Esophagus muscularis mucosa (tissue), 4 donors: ENCODE data around the gene TEX12.

Experiments used
- EP300 ChIP-seq: sonication (generic); formaldehyde crosslinking; IDR thresholded peaks from one replicate; pipeline ENCODE4 v1.6.1; 2017; ENCODE audit warnings: antibody characterized with exemption
- POLR2A ChIP-seq: fragments of 450-650 bp; IDR thresholded peaks from one replicate; pipeline ENCODE4 v1.6.1; 2017; ENCODE audit warnings: antibody characterized with exemption, moderate library complexity, mild to moderate bottlenecking, low read depth
- POLR2AphosphoS5 ChIP-seq, 2 donors: sonication (generic); formaldehyde crosslinking; IDR thresholded peaks; one replicate each; pipeline ENCODE4 v1.6.1; 2017; ENCODE audit warnings: antibody characterized with exemption in 2 of 2
- TF ChIP-seq, protein P1 (sequence below), 3 experiments: fragments of 200-600 bp in 2 of 3; fragments of 450-650 bp in 1 of 3; sonication (generic) in 2 of 3; IDR thresholded peaks; one replicate each; pipeline ENCODE4 v1.5.1; 2017 to 2019; ENCODE audit warnings: antibody characterized with exemption in 3 of 3, mild to moderate bottlenecking in 2 of 3, moderate library complexity in 1 of 3

- TF ChIP-seq, protein P1, sequence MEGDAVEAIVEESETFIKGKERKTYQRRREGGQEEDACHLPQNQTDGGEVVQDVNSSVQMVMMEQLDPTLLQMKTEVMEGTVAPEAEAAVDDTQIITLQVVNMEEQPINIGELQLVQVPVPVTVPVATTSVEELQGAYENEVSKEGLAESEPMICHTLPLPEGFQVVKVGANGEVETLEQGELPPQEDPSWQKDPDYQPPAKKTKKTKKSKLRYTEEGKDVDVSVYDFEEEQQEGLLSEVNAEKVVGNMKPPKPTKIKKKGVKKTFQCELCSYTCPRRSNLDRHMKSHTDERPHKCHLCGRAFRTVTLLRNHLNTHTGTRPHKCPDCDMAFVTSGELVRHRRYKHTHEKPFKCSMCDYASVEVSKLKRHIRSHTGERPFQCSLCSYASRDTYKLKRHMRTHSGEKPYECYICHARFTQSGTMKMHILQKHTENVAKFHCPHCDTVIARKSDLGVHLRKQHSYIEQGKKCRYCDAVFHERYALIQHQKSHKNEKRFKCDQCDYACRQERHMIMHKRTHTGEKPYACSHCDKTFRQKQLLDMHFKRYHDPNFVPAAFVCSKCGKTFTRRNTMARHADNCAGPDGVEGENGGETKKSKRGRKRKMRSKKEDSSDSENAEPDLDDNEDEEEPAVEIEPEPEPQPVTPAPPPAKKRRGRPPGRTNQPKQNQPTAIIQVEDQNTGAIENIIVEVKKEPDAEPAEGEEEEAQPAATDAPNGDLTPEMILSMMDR (IDR thresholded peaks at IDR 0.05), result no peak
- TF ChIP-seq POLR2AphosphoS5 (IDR thresholded peaks at IDR 0.05) (no peak), POLR2A (no peak), EP300 (no peak)
These were observed 38.6 kb upstream of the TEX12 start for GRCh38 chr11:112128483-112129121.
